ENCODE results near the gene THSD8. TPM values are rescaled to one million over a fixed set of nuclear protein-coding genes. Genes with fewer than 3 reads are reported as not detected.
"Not testable (repeated sequence)": the region's sequence is repeated elsewhere in the genome, so short reads cannot be mapped to it uniquely, and the experiment has no call there.

The THSD8 gene
- total RNA-seq, 2 experiments from 2014 or later: 27.0 to 31.1 TPM

DNA sequence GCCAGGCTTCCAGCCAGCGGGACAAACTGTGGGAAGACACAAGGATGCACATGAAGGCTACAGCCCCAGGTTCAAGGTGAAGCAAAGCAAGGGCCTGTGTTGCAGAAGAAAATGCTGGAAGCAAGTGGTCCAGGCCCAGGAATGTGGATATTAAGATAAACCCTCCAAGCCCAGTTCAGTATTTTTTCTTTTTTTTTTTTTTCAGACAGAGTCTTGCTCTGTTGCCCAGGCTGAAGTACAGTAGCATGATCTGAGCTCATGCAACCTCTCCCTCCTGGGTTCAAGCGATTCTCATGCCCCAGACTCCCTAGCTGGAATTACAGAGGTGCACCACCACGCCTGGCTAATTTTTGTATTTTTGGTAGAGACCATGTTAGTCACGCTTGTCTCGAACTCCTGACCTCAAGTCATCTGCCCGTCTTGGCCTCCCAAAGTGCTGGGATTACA is 4.7 kb upstream of the THSD8 start:
- H3K9me3 Mint-ChIP-seq: no peaks in the 10 kb centered on the region
- H3K27ac Mint-ChIP-seq: no peak overlapping the region
- H3K27me3 Mint-ChIP-seq: no peaks in the 10 kb centered on the region
- no peak for DNase-seq
- peaks cover 41% of the 10 kb centered on the region for H3K4me1 Mint-ChIP-seq
- CTCF ChIA-PET: interaction anchor here (1.0 to 11.5 kb wide), 11 partner anchors 10 to 125 kb away, joined by 3 to 211 read pairs (median 7); partner anchors contain the start of genes HOOK2, RNASEH2A and TNPO2
- no peak overlapping the region for H3K4me3 Mint-ChIP-seq
- POLR2A ChIA-PET: no interaction called here
- peaks cover 25% of the 10 kb centered on the region for H3K36me3 Mint-ChIP-seq (ENCODE audit: low read depth)

DNA sequence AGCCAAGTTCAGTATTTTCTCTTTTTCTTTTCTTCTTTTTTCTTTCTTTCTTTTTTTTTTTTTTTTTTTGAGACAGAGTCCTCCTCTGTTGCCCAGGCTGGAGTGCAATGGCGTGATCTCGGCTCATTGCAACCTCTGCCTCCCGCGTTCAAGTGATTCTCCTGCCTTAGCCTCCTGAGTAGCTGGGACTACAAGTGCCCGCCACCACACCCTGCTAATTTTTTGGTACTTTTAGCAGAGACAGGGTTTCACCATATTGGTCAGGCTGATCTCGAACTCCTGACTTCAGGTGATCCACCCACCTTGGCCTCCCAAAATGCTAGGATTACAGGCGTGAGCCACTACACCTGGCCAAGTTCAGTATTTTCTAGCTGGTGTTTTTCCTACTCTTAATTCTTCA is 4.3 kb upstream of the THSD8 start:
- H3K4me1 Mint-ChIP-seq: peaks cover 46% of the 10 kb centered on the region
- CTCF ChIA-PET: interaction anchor here (0.6 to 11.5 kb wide), 9 partner anchors 16 to 1390 kb away, joined by 3 to 211 read pairs (median 5); partner anchors contain the start of genes HOOK2 and TNPO2
- POLR2A ChIA-PET, H3K27me3 Mint-ChIP-seq, H3K9me3 Mint-ChIP-seq, DNase-seq, H3K4me3 Mint-ChIP-seq: not testable (repeated sequence)
- H3K27ac Mint-ChIP-seq: peak overlapping the region; percentile 9
- peaks cover 21% of the 10 kb centered on the region for H3K36me3 Mint-ChIP-seq (ENCODE audit: low read depth)

DNA sequence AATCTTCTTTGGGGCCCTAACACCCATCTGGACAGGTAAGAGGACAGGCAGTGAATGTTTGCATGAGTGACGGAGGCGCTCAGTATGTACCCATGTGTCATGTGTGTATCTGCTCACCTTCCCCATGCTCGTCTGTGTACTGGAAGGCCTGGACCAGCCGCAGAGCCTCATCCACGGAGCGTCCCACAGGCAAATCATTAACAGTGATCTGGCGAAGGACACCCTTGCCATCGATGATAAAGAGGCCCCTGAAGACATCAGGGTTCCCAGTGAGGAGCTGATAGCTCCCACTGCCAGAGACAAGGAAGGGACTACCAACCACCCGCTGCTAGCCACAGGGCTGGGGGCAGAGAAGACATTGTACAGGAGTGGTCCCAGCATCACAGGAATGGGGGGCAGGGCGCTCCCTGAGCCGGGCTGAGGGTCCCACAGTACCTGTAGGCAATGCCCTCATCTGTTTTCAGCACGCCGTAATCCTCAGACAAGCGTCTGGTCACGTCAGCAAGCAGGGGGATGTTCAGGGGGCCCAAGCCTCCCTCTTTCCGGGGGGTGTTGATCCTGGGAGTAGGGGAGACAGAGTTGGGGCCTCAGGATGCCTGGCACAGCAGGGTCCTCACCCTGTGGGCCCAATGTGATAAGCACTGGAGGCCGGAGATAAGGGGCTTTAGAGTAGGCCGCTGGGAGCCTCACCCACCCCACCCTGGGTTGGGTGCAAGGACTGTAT is 2.0 kb upstream of the THSD8 start:
- ChIA-PET CTCF (interaction anchor here (0.9 to 11.5 kb wide), 7 partner anchors 17 to 166 kb away, joined by 3 to 211 read pairs (median 5); partner anchors contain the start of gene TRIR), POLR2A (interaction anchor here (0.7 kb wide), 1 partner anchor 19 kb away, joined by 3 read pairs; no protein-coding TSS in a partner anchor)
- H3K9me3 Mint-ChIP-seq: no peaks in the 10 kb centered on the region
- H3K4me3 Mint-ChIP-seq: peak overlapping the region; percentile 86
- no peak overlapping the region for H3K27ac Mint-ChIP-seq
- DNase-seq: no peak
- H3K4me1 Mint-ChIP-seq: peaks cover 38% of the 10 kb centered on the region
- H3K36me3 Mint-ChIP-seq (ENCODE audit: low read depth): peaks cover 13% of the 10 kb centered on the region
- H3K27me3 Mint-ChIP-seq: no peaks in the 10 kb centered on the region

DNA sequence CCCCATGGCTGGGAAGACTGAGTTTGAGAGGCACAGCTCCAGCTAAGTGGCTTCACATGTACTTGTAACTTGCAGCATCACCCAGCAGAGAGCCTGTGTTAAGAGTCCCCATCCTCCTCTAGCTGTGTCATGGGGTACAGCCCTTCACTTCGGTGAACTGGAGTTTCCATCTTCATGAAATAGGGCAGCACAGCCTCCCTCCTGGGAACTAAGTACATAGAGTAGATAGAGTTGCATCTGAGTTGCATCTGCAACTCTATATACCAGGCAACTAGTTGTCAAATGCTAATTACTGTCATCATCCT is 1.5 kb upstream of the THSD8 start:
- Mint-ChIP-seq H3K36me3 (ENCODE audit: low read depth) (peaks cover 13% of the 10 kb centered on the region), H3K4me1 (peaks cover 39% of the 10 kb centered on the region), H3K27ac (peak overlapping the region; percentile 85), H3K27me3 (no peaks in the 10 kb centered on the region), H3K9me3 (no peaks in the 10 kb centered on the region), H3K4me3 (peak overlapping the region; percentile 86)
- ChIA-PET POLR2A (no interaction called here), CTCF (interaction anchor here (0.6 to 11.5 kb wide), 6 partner anchors 8 to 165 kb away, joined by 3 to 211 read pairs (median 4); partner anchors contain the start of genes JUNB and TRIR)
- DNase-seq: no peak

DNA sequence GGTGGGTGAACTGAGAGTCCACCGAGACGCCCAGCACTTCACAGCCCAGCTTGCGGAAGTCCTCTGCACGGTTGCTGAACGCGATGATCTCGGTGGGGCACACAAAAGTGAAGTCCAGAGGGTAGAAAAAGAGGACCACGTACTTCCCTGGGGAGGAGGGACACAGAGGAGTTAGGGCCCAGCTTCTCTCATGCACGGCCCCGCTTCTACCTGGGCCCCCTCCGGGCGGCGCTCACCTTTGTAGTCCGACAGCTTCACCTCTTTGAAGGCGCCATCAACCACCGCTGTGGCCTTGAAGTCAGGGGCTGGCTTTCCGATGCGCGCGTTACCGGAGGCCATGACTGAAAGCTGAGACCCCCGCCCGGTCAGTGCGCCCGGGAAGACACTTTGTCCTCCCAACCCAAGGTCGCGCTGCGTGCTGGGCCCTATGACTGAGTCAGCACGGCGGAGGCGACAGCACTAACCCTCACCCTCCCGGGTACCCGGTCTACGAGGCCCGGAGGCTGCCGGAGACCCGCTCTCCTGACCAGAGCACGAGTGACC is 875 bp upstream of the THSD8 start:
- Mint-ChIP-seq H3K27ac (peak overlapping the region; percentile 85), H3K36me3 (ENCODE audit: low read depth) (peaks cover 13% of the 10 kb centered on the region), H3K4me3 (peak overlapping the region; percentile 86), H3K27me3 (no peaks in the 10 kb centered on the region), H3K9me3 (no peaks in the 10 kb centered on the region), H3K4me1 (peaks cover 38% of the 10 kb centered on the region)
- DNase-seq: no peak
- CTCF ChIA-PET: interaction anchor here (0.6 to 11.5 kb wide), 5 partner anchors 9 to 164 kb away, joined by 3 to 211 read pairs (median 4); partner anchors contain the start of gene JUNB
- POLR2A ChIA-PET: no interaction called here

GRCh38 chr19:12802267-12803106 is 618 bp downstream of the THSD8 start:
- CTCF ChIA-PET: interaction anchor here (1.0 to 1.6 kb wide), 5 partner anchors 10 to 45 kb away, joined by 3 to 6 read pairs (median 4); partner anchors contain the start of gene HOOK2
- Mint-ChIP-seq H3K9me3 (no peaks in the 10 kb centered on the region), H3K4me3 (peak overlapping the region; percentile 86), H3K4me1 (peaks cover 39% of the 10 kb centered on the region), H3K27ac (peak overlapping the region; percentile 70), H3K36me3 (ENCODE audit: low read depth) (peaks cover 11% of the 10 kb centered on the region), H3K27me3 (no peaks in the 10 kb centered on the region)
- no peak for DNase-seq
- POLR2A ChIA-PET: interaction anchor here (0.8 kb wide), 1 partner anchor 11 kb away, joined by 3 read pairs; the partner anchor contains the start of gene JUNB

- CTCF ChIA-PET: interaction anchor here (0.6 to 2.4 kb wide), 2 partner anchors 9 to 44 kb away, joined by 3 to 10 read pairs; no protein-coding TSS in a partner anchor
- peaks cover 15% of the 10 kb centered on the region for H3K36me3 Mint-ChIP-seq (ENCODE audit: low read depth)
- H3K27me3 Mint-ChIP-seq: no peaks in the 10 kb centered on the region
Measured at GRCh38 chr19:12804051-12804450, 2.2 kb downstream of the THSD8 start.

DNA sequence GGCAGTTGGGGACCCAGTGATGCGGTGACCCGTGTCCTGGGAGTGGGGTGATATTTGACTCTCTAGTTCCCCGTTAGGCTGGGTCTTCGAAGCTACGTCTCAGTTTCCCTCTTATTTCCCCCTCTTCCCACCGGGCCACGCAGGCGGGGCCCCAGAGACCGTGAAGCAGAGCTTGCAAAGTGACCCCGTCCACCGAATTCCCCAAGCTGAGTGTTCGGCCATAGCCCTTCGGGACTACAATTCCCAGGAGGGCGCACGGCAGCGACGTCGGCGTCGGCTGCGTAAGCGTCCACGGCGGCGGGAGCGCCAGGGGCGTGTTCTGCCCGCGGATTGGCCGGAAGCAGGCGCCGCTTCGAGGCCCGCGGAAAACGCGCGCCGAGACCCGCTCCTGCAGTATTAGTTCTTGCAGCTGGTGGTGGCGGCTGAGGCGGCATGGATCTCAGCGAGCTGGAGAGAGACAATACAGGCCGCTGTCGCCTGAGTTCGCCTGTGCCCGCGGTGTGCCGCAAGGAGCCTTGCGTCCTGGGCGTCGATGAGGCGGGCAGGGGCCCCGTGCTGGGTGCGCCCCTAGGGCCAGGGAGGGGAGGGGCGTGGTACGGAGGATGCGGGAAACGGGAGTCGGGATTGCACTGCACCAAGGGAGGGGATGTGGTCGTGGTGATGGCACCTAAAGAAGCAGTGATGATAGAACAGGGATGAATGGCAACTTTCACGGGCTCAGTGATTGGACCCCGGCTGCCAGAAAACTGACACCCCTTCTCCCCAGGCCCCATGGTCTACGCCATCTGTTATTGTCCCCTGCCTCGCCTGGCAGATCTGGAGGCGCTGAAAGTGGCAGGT is 4.6 kb downstream of the THSD8 start, which contains the start of gene RNASEH2A:
Gene RNASEH2A, plus strand, starts transcription at position 343 of the 840 bp plus-strand sequence. Its CDS starts 90 bp downstream, at position 433.
- DNase-seq: peak; percentile 90
- peaks cover 27% of the 10 kb centered on the region for H3K4me1 Mint-ChIP-seq
- peak within 1 kb of the TSS; percentile 93 for H3K27ac Mint-ChIP-seq
- no peaks in the 10 kb centered on the region for H3K9me3 Mint-ChIP-seq
- CTCF ChIA-PET: interaction anchor here (0.7 to 2.4 kb wide), 11 partner anchors 10 to 159 kb away, joined by 3 to 11 read pairs (median 4); no protein-coding TSS in a partner anchor
- peak within 1 kb of the TSS; percentile 94 for H3K4me3 Mint-ChIP-seq
- POLR2A ChIA-PET: interaction anchor here (0.7 kb wide), 1 partner anchor 69 kb away, joined by 3 read pairs; the partner anchor contains the start of gene GET3
- H3K27me3 Mint-ChIP-seq: no peaks in the 10 kb centered on the region
- peaks cover 8% of the 10 kb centered on the region for H3K36me3 Mint-ChIP-seq (ENCODE audit: low read depth)

More at GRCh38 chr19:12804051-12804450, 2.2 kb downstream of the THSD8 start:
- Mint-ChIP-seq H3K27ac (no peak overlapping the region), H3K9me3 (no peaks in the 10 kb centered on the region), H3K4me3 (no peak overlapping the region), H3K4me1 (peaks cover 43% of the 10 kb centered on the region)
- POLR2A ChIA-PET: no interaction called here
- DNase-seq: no peak

DNA sequence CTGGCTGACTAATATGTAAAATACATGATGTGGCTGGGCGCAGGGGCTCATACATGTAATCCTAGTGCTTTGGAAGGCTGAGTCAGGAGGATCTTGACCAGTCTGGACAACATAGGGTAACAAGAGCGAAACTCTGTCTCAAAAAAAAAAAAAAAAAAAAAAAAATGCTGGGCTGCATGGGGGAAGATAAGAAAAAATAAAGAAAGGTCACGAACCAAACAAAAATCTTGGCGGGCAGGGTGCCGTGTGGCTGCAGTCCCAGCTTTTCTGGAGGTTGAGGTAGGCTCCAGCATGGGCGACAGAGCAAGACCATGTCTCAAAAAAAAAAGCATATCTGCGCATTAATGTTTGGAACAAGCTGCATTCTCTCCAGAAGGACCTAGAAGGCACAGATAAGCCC is 13.2 kb downstream of the THSD8 start:
- Mint-ChIP-seq H3K27me3 (no peaks in the 10 kb centered on the region), H3K9me3 (no peaks in the 10 kb centered on the region), H3K4me3 (no peak overlapping the region), H3K36me3 (ENCODE audit: low read depth) (peaks cover 8% of the 10 kb centered on the region), H3K4me1 (no peaks in the 10 kb centered on the region), H3K27ac (no peak overlapping the region)
- DNase-seq: no peak
- ChIA-PET CTCF (interaction anchor here (0.7 to 1.2 kb wide), 5 partner anchors 9 to 43 kb away, joined by 3 to 4 read pairs (median 3); no protein-coding TSS in a partner anchor), POLR2A (no interaction called here)

DNA sequence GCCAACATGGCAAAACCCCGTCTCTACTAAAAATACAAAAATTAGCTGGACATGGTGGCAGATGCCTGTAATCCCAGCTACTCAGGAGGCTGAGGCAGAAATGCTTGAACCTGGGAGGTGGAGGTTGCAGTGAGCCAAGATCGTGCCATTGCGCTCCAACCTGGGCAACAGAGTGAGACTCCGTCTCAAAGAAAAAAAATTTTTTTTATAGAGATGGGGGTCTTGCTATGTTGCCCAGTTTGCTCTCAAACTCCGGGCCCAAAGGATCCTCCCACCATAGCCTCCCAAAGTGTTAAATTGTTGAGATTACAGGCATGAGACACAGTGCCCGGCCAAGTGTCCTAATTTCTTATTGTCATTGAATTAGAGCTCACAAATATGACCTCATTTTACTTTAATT is 15.3 kb downstream of the THSD8 start:
- H3K4me3 Mint-ChIP-seq; H3K36me3 Mint-ChIP-seq (ENCODE audit: low read depth); DNase-seq; H3K4me1 Mint-ChIP-seq; POLR2A ChIA-PET; H3K9me3 Mint-ChIP-seq; H3K27ac Mint-ChIP-seq; H3K27me3 Mint-ChIP-seq: not testable (repeated sequence)
- CTCF ChIA-PET: interaction anchor here (0.6 kb wide), 1 partner anchor 10 kb away, joined by 3 read pairs; no protein-coding TSS in a partner anchor

- DNase-seq; H3K4me3 Mint-ChIP-seq; POLR2A ChIA-PET; H3K9me3 Mint-ChIP-seq; H3K27me3 Mint-ChIP-seq; H3K27ac Mint-ChIP-seq; H3K36me3 Mint-ChIP-seq (ENCODE audit: low read depth); H3K4me1 Mint-ChIP-seq: not testable (repeated sequence)
- CTCF ChIA-PET: interaction anchor here (0.6 to 1.0 kb wide), 3 partner anchors 114 to 166 kb away, joined by 3 read pairs; no protein-coding TSS in a partner anchor
Measured at GRCh38 chr19:12817810-12818209, 15.9 kb downstream of the THSD8 start.

Data from activated CD4-positive, alpha-beta T cell treated with anti-CD3 and anti-CD28 coated beads, Interleukin-2, amount 10 ng/mL, durations not matched to agents 7 days and 5 days (primary cell).